OCI-LY7 (cell line): ENCODE measurements around the gene SMIM44. TPM values are rescaled to one million over a fixed set of nuclear protein-coding genes. Genes with fewer than 3 reads are reported as not detected.

Source experiments
- BruUV-seq: library from RNA; stranded (reverse); fragments of 400-500 nt; replicated peaks from 2 replicates; lab custom pipeline; 2021; lab: Mats Ljungman, UMichigan
- CTCF ChIA-PET: fragments of 300-600 bp; sonication (Branson Sonifier 250); formaldehyde crosslinking; loops from one replicate; lab custom pipeline; 2022; ENCODE audit warnings: antibody characterized with exemption; ENCODE audit not compliant: unreplicated experiment; lab: Charles Lee
- POLR2A ChIA-PET: fragments of 300-600 bp; sonication (Branson Sonifier 250); formaldehyde crosslinking; loops from one replicate; lab custom pipeline; 2022; ENCODE audit warnings: antibody characterized with exemption; lab: Charles Lee
- DNase-seq: peaks from one replicate; pipeline ENCODE4 v3.0.0-alpha.2; 2015; ENCODE audit warnings: low spot score
- H2AFZ ChIP-seq: fragments of 200-600 bp; sonication (generic), shearing (Covaris generic); 2 replicates; pipeline ENCODE4 v1.6.1; 2014; ENCODE audit warnings: mild to moderate bottlenecking, antibody characterized with exemption, low read length, moderate library complexity
- H3K27ac ChIP-seq: fragments of 200-600 bp; sonication (generic); 2 replicates; pipeline ENCODE4 v1.5.1; 2014; ENCODE audit warnings: mixed run types, low read depth, mild to moderate bottlenecking, moderate library complexity, low read length, inconsistent platforms; ENCODE audit not compliant: poor library complexity, severe bottlenecking
- H3K36me3 ChIP-seq: fragments of 200-600 bp; sonication (generic); 2 replicates; pipeline ENCODE4 v1.6.1; 2014; ENCODE audit warnings: mild to moderate bottlenecking, antibody characterized with exemption, low read length, moderate library complexity, mixed read lengths; ENCODE audit not compliant: insufficient read depth
- H3K4me1 ChIP-seq: fragments of 200-600 bp; sonication (generic); 2 replicates; pipeline ENCODE4 v1.5.1; 2014; ENCODE audit warnings: mild to moderate bottlenecking, low read length; ENCODE audit not compliant: insufficient read depth, poor library complexity, severe bottlenecking
- H3K4me2 ChIP-seq: fragments of 200-600 bp; sonication (generic); 2 replicates; pipeline ENCODE4 v1.6.1; 2014; ENCODE audit warnings: mild to moderate bottlenecking, low read length
- H3K4me3 ChIP-seq: fragments of 200-600 bp; sonication (generic); 2 replicates; pipeline ENCODE4 v1.5.1; 2014; ENCODE audit warnings: mild to moderate bottlenecking, low read depth, low read length; ENCODE audit not compliant: poor library complexity, severe bottlenecking
- H3K79me2 ChIP-seq: fragments of 200-600 bp; sonication (generic); 2 replicates; pipeline ENCODE4 v1.6.1; 2016; ENCODE audit warnings: low read depth, mild to moderate bottlenecking, low read length, moderate library complexity, mixed read lengths; ENCODE audit not compliant: insufficient read depth
- H3K9me2 ChIP-seq: fragments of 200-600 bp; sonication (generic); 2 replicates; pipeline ENCODE4 v1.6.1; 2016; ENCODE audit warnings: mild to moderate bottlenecking, low read length, mixed read lengths; ENCODE audit not compliant: insufficient read depth
- H3K9me3 ChIP-seq: fragments of 200-600 bp; sonication (generic); 2 replicates; pipeline ENCODE4 v1.6.1; 2014; ENCODE audit warnings: mild to moderate bottlenecking, mixed run types, low read length, mixed read lengths
- H4K20me1 ChIP-seq: fragments of 200-600 bp; sonication (generic); 2 replicates; pipeline ENCODE4 v1.6.1; 2014; ENCODE audit warnings: mild to moderate bottlenecking, antibody characterized with exemption, low read length, moderate library complexity, mixed read lengths; ENCODE audit not compliant: insufficient read depth
- CTCF ChIP-seq: fragments of 200-600 bp; sonication (generic); conservative IDR thresholded peaks from 2 replicates; pipeline ENCODE4 v1.5.1; 2014; ENCODE audit warnings: mild to moderate bottlenecking, antibody characterized with exemption, low read length, moderate library complexity, mixed read lengths
- EZH2phosphoT487 ChIP-seq: fragments of 200-600 bp; sonication (generic); IDR thresholded peaks from 2 replicates; pipeline ENCODE4 v1.6.1; 2018; ENCODE audit warnings: low read depth, borderline replicate concordance, mild to moderate bottlenecking, mixed run types, antibody characterized with exemption, low read length, moderate library complexity, mixed read lengths
- intact Hi-C: fragments of 100-400 bp; cut with micrococcal nuclease; formaldehyde crosslinking; loops from one replicate; pipeline ENCODE4 v1.10.0; 2022; ENCODE audit not compliant: unreplicated experiment
- total RNA-seq, 2 experiments: library from RNA; depleted of rRNA in 1 of 2; stranded (reverse); fragments of >200 nt in 1 of 2; shearing (Covaris generic) in 1 of 2; gene quantifications; 2 replicates each; pipeline ENCODE4 v1.2.3, GENCODE V29; 2014 to 2022

The SMIM44 gene
- total RNA-seq, 2 experiments from 2014 or later = not detected

DNA sequence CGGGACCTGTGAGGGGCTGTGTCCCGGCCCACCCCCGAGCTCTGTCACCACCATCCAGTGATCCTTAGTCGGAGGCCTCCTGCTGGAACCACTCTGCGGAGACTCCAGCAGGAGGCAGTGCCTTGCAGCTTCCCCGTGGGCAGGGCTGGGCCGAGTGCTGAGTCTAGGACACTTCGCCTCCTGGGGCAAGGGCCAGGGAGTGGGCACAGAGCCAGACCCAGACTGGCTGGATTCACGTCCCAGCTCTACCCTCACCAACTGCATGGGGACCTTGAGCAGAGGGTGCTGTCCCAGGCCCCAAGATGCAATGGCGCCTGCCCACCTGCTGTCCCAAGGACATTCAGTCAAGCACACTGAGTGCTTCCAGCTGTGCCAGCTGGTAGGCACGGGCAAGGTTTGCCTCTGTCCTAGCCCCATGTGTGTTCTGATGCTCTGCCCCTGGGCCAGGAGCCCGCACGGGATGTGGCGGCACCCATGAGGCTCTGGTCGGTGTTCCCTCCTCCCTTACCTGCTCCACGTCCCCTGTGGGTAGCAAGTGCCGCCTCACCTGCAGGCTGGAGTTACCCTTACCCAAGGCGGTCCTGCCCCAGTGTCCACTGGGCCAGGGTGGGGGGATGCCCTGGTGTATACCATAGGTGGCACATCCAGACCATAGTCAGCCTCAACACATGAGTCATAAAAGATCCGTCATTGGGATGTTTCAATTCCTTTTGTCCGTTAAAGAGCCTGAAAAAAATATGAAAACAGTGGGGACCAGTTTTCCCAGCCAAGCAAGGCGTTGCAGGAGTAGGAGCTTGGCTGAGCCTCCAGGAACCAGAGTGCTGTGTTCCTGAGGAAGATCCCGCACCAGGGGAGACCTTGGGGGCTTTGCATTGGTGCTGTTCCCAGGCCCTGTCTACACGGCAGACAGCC lies 30.2 kb upstream of the SMIM44 start:
- TF ChIP-seq CTCF (no peak), EZH2phosphoT487 (no peak)
- POLR2A ChIA-PET = interaction anchor here (0.7 kb wide), 1 partner anchor 1418 kb away, joined by 3 read pairs; no protein-coding TSS in a partner anchor
- no peak overlapping the region for H3K27ac ChIP-seq
- no TSS peak for BruUV-seq
- intact Hi-C loops = no loop called here
- DNase-seq = no peak
- H2AFZ ChIP-seq = no peak overlapping the region
- CTCF ChIA-PET = no interaction called here
- peaks cover 29% of the 10 kb centered on the region; the same call in 1 of the 2 replicates for H3K36me3 ChIP-seq
- no peaks in the 10 kb centered on the region for H3K9me2 ChIP-seq
- no peaks in the 10 kb centered on the region; the same call in 1 of the 2 replicates for H4K20me1 ChIP-seq
- no peak overlapping the region for H3K4me3 ChIP-seq
- H3K9me3 ChIP-seq = no peaks in the 10 kb centered on the region
- H3K79me2 ChIP-seq = peaks cover 15% of the 10 kb centered on the region; the same call in 1 of the 2 replicates
- no peak overlapping the region for H3K4me2 ChIP-seq
- peaks cover 16% of the 10 kb centered on the region for H3K4me1 ChIP-seq

DNA sequence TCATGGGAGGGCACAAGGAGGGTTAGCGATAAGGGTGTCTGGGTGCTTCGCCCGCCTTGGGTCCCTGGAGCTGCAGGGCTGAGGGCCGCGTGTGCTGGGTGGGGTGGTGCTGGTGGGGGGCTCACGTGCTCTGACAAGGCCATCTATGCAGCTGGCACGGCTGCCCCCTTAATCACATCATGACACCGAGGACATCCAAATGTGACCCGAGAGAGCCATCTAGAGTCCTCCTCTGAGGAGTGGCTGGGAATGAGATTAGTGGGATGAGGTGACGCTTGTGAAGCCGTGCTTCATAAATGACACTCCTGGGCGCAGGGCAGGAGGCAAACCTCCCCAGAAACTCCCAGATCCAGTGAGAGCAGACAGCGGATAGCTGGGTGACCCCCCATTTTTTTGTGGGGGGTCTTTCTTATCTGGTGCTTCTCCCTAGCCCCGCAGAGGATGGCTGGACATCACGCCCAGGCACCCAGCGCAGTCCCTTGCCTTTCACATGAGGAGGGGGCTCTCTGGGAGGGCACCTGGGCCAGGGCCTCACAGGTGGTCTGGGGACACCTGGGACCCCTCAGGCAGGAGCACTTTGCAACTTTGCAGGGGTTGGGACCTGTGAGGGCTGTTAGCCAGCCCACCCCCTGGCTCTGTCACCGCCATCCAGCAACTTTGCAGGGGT lies 29.5 kb upstream of the SMIM44 start:
- BruUV-seq = no TSS peak
- TF ChIP-seq EZH2phosphoT487 = no peak
- ChIA-PET CTCF (no interaction called here), POLR2A (no interaction called here)
- intact Hi-C loops = no loop called here
- H4K20me1 ChIP-seq = no peaks in the 10 kb centered on the region; the same call in 1 of the 2 replicates
- no peak overlapping the region for H3K4me2 ChIP-seq
- no peaks in the 10 kb centered on the region for H3K9me2 ChIP-seq
- no peak overlapping the region for H3K4me3 ChIP-seq
- H3K27ac ChIP-seq = no peak overlapping the region
- H3K79me2 ChIP-seq = peaks cover 17% of the 10 kb centered on the region; the same call in 1 of the 2 replicates
- DNase-seq = no peak
- H3K36me3 ChIP-seq = peaks cover 33% of the 10 kb centered on the region; the same call in 1 of the 2 replicates
- H3K4me1 ChIP-seq = peaks cover 19% of the 10 kb centered on the region
- no peak overlapping the region for H2AFZ ChIP-seq
- H3K9me3 ChIP-seq = no peaks in the 10 kb centered on the region

DNA sequence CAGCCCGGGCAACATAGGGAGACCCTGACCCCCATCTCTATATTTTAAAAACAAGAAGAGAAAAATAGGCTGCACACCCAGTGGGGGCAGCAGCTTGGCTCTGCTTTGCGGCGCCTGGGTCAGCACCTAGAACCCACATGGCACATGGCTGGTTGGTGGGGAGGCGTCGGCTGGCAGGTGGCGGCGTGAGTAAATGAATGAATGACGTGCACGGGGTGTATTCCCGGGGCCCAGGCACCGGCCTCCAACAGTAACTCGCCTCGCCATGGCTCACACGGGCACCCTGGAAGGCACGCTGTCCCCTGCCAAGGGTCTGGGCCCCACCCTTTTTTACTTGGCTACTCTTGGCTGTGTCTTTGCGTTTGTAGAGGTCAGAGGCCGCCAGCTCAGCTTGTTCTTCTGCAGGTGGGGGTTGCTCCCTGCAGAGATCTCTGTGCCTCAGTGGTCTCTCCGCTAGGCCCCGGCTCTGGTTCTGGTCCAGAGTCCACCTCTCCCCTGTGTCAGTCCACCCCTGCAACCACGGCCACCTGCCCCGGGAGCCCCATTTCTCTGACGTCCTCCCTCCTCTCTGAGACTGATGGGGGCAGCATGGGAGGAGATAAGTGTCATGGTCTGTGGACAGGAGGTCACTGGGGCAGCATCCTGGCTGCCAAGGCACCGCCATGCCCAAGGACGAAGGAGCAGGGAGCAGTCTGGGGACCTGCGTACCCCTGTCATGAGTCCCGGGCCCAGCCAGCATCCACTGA lies 28.4 kb upstream of the SMIM44 start:
- intact Hi-C loops = no loop called here
- no TSS peak for BruUV-seq
- TF ChIP-seq EZH2phosphoT487 (no peak), CTCF (no peak)
- Histone ChIP-seq H3K9me2 (no peaks in the 10 kb centered on the region), H3K36me3 (peaks cover 33% of the 10 kb centered on the region; the same call in 1 of the 2 replicates), H3K9me3 (no peaks in the 10 kb centered on the region), H4K20me1 (peaks cover 3% of the 10 kb centered on the region; the same call in 1 of the 2 replicates), H2AFZ (no peak overlapping the region), H3K79me2 (peaks cover 27% of the 10 kb centered on the region), H3K4me3 (no peak overlapping the region), H3K4me1 (peaks cover 20% of the 10 kb centered on the region), H3K27ac (no peak overlapping the region), H3K4me2 (no peak overlapping the region)
- CTCF ChIA-PET = no interaction called here
- no peak for DNase-seq
- POLR2A ChIA-PET = no interaction called here
